Measurements from ENCODE around the gene TOM1L1.

GRCh38 chr17:54902017-54902416, 1.4 kb downstream of the TOM1L1 start:
- TF ChIP-seq CTCF (IDR thresholded peaks at IDR 0.05; ENCODE audit: low read depth, low read length, poor library complexity, severe bottlenecking) (no peak), EZH2phosphoT487 (IDR thresholded peaks at IDR 0.05; ENCODE audit: borderline replicate concordance, low read length) (no peak)

Measured in DOHH2 (cell line).